Glomerular visceral epithelial cell (primary cell): Measurements from ENCODE around the gene CDH4.

Experiments
- DNase-seq: peaks from one replicate; pipeline ENCODE4 v3.0.0-alpha.2; 2016; ENCODE audit errors: extremely low spot score

CDH4 gene

GRCh38 chr20:61784801-61785566 lies 532.9 kb downstream of the CDH4 start:
- no peak for DNase-seq

GRCh38 chr20:61785567-61785816 lies 533.4 kb downstream of the CDH4 start:
- DNase-seq: no peak

GRCh38 chr20:61786230-61786629 lies 534.2 kb downstream of the CDH4 start:
- DNase-seq: no peak

- no peak for DNase-seq
These were observed 536.3 kb downstream of the CDH4 start for GRCh38 chr20:61788343-61788742.

GRCh38 chr20:61789329-61789728 lies 537.3 kb downstream of the CDH4 start:
- no peak for DNase-seq

- DNase-seq: no peak
These were observed 538.2 kb downstream of the CDH4 start for GRCh38 chr20:61790116-61790827.

GRCh38 chr20:61791995-61792394 lies 539.9 kb downstream of the CDH4 start:
- no peak for DNase-seq

GRCh38 chr20:61795669-61796630 lies 543.9 kb downstream of the CDH4 start:
- no peak for DNase-seq

- DNase-seq: no peak
These were observed 544.7 kb downstream of the CDH4 start for GRCh38 chr20:61796738-61797137.

- no peak for DNase-seq
These were observed 545.1 kb downstream of the CDH4 start for GRCh38 chr20:61797200-61797599.

- DNase-seq: no peak
These were observed 545.9 kb downstream of the CDH4 start for GRCh38 chr20:61797971-61798411.

- DNase-seq: no peak
These were observed 546.6 kb downstream of the CDH4 start for GRCh38 chr20:61798632-61799031.

- DNase-seq: no peak
These were observed 547.4 kb downstream of the CDH4 start for GRCh38 chr20:61799394-61799923.

GRCh38 chr20:61799928-61800327 lies 547.9 kb downstream of the CDH4 start:
- DNase-seq: no peak

- no peak for DNase-seq
These were observed 548.5 kb downstream of the CDH4 start for GRCh38 chr20:61800359-61801064.

- no peak for DNase-seq
These were observed 549.0 kb downstream of the CDH4 start for GRCh38 chr20:61801065-61801360.

- DNase-seq: no peak
These were observed 549.4 kb downstream of the CDH4 start for GRCh38 chr20:61801428-61801827.

- DNase-seq: no peak
These were observed 549.9 kb downstream of the CDH4 start for GRCh38 chr20:61801857-61802442.

- no peak for DNase-seq
These were observed 550.8 kb downstream of the CDH4 start for GRCh38 chr20:61802721-61803311.

- DNase-seq: no peak
These were observed 551.4 kb downstream of the CDH4 start for GRCh38 chr20:61803416-61803914.
